Uterus (tissue), 4 donors: Measurements from ENCODE around the gene PACRG. TPM values are rescaled to one million over a fixed set of nuclear protein-coding genes. Genes with fewer than 3 reads are reported as not detected.

Experiments used
- DNase-seq, 2 donors: peaks; one replicate each; pipeline ENCODE4 v3.0.0-alpha.2; 2019 to 2020
- H3K27ac ChIP-seq, 2 donors: fragments of 200-600 bp; sonication (generic); 1 replicate in 1 of 2; 2 replicates in 1 of 2; pipeline ENCODE4 v1.5.1; 2016 to 2018
- H3K27me3 ChIP-seq, 2 donors: fragments of 200-600 bp; sonication (generic); one replicate each; pipeline ENCODE4 v1.5.1; 2018 to 2019; ENCODE audit warnings: control low read depth in 1 of 2
- H3K36me3 ChIP-seq, 2 donors: fragments of 200-600 bp; sonication (generic); one replicate each; pipeline ENCODE4 v1.5.1; 2019; ENCODE audit warnings: control low read depth in 1 of 2
- H3K4me1 ChIP-seq, 2 donors: fragments of 200-600 bp; sonication (generic); one replicate each; pipeline ENCODE4 v1.5.1; 2018 to 2019; ENCODE audit warnings: control low read depth in 1 of 2
- H3K4me3 ChIP-seq, 2 donors: fragments of 200-600 bp; sonication (generic); 1 replicate in 1 of 2; 2 replicates in 1 of 2; pipeline ENCODE4 v1.5.1; 2018 to 2019; ENCODE audit warnings: mild to moderate bottlenecking in 1 of 2
- H3K9me3 ChIP-seq, 2 donors: fragments of 200-600 bp; sonication (generic); one replicate each; pipeline ENCODE4 v1.5.1; 2019; ENCODE audit warnings: control low read depth in 1 of 2
- POLR2A ChIP-seq, 2 donors: fragments of 450-650 bp; IDR thresholded peaks; one replicate each; pipeline ENCODE4 v1.6.1; 2016; ENCODE audit warnings: antibody characterized with exemption in 2 of 2, mild to moderate bottlenecking in 1 of 2, moderate library complexity in 1 of 2
- intact Hi-C: fragments of 100-400 bp; cut with DNase I; formaldehyde crosslinking; loops from one replicate; pipeline ENCODE4 v1.15.1; 2023; ENCODE audit warnings: low total_unique reads
- total RNA-seq, 4 donors: library from RNA; depleted of rRNA in 3 of 4; stranded (reverse); fragments of >200 nt in 3 of 4; gene quantifications; one replicate each; pipeline versions ENCODE4 v1.1.0 to v1.2.4, GENCODE V29; 2014 to 2023
- TF ChIP-seq, protein P1 (sequence below), 4 experiments: fragments of 200-600 bp in 2 of 4; fragments of 450-650 bp in 2 of 4; sonication (generic) in 2 of 4; IDR thresholded peaks; one replicate each; pipeline ENCODE4 v1.5.1; 2016 to 2019; ENCODE audit warnings: antibody characterized with exemption in 4 of 4, mild to moderate bottlenecking in 2 of 4, moderate library complexity in 1 of 4
- donor health status: DM: yes; HTN: yes; CAD: no.

PACRG gene
- total RNA-seq, 4 donors from 2014 or later = 4.6 to 12.3 (median 7.5) TPM

DNA sequence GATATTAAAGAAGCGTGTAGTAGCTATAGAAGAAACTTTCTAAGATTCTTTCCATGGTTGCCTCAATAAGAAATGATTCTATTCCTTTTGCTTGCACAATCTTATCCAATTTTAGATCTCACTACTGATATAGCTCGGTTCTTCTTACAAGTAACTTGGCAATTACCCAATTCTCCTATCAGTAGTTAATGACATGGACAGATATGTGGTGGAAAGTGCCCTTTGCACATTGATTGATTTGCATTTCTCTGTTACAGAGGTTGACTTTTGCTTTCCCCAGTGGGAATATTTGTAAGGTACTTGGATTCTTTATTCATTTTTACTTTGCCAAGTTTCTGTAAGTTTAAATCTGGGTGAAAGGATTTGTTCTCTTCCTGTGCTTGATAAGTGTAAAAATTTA lies 593.0 kb downstream of the PACRG start:
- Histone ChIP-seq H3K4me1 (no peaks in the 10 kb centered on the region), H3K27me3 (no peaks in the 10 kb centered on the region), H3K4me3 (no peak overlapping the region), H3K36me3 (no peaks in the 10 kb centered on the region), H3K27ac (no peak overlapping the region), H3K9me3 (no peaks in the 10 kb centered on the region)
- no peak for DNase-seq
- no peak for TF ChIP-seq POLR2A (IDR thresholded peaks at IDR 0.05)
- intact Hi-C loops = no loop called here

DNA sequence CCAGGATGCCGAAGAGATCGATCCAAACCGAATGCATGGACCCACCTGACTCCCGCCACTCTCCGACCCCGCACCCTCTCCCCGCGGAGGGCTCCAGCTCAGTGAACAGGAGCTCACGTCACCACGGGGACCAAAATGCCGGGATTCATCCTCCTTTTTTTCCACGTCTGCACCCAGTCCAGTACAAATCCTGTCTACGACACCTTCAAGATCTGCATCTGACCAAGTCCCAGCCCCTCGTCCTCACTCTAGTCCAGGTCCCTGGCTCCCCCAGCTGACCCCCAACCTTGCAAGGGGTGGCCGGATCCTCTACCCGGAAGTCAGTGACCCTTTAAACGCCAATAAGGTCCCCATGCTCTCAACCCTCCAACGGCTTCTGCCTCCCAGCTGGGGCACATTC lies 593.9 kb downstream of the PACRG start:
- Histone ChIP-seq H3K27ac (no peak overlapping the region), H3K4me3 (no peak overlapping the region), H3K4me1 (no peaks in the 10 kb centered on the region), H3K27me3 (no peaks in the 10 kb centered on the region), H3K9me3 (no peaks in the 10 kb centered on the region), H3K36me3 (no peaks in the 10 kb centered on the region)
- DNase-seq = no peak
- no peak for TF ChIP-seq POLR2A (IDR thresholded peaks at IDR 0.05)
- TF ChIP-seq, protein P1, sequence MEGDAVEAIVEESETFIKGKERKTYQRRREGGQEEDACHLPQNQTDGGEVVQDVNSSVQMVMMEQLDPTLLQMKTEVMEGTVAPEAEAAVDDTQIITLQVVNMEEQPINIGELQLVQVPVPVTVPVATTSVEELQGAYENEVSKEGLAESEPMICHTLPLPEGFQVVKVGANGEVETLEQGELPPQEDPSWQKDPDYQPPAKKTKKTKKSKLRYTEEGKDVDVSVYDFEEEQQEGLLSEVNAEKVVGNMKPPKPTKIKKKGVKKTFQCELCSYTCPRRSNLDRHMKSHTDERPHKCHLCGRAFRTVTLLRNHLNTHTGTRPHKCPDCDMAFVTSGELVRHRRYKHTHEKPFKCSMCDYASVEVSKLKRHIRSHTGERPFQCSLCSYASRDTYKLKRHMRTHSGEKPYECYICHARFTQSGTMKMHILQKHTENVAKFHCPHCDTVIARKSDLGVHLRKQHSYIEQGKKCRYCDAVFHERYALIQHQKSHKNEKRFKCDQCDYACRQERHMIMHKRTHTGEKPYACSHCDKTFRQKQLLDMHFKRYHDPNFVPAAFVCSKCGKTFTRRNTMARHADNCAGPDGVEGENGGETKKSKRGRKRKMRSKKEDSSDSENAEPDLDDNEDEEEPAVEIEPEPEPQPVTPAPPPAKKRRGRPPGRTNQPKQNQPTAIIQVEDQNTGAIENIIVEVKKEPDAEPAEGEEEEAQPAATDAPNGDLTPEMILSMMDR (IDR thresholded peaks at IDR 0.05) = no peak
- intact Hi-C loops = no loop called here

DNA sequence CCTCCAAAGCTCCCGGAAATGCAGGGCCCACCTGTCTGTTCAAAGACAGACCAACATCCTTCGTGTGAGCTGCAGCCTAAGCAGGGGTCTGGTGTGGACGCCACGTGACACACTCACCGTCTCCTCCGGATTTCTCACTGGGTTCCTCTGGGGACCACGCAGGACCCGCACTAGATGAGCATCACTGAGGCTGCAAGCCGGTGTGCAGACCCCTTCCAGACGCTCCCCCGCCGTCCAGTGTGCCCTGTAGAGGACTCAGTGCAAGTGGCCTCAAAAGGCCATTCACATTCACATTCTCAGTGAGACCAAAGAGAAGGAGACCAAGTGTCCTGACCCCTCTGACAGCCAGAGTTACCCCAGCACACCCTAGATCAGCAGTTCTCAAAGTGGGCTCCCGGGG lies 595.5 kb downstream of the PACRG start:
- Histone ChIP-seq H3K4me1 (no peaks in the 10 kb centered on the region), H3K4me3 (no peak overlapping the region), H3K27me3 (no peaks in the 10 kb centered on the region), H3K9me3 (no peaks in the 10 kb centered on the region), H3K27ac (no peak overlapping the region), H3K36me3 (no peaks in the 10 kb centered on the region)
- TF ChIP-seq POLR2A (IDR thresholded peaks at IDR 0.05) = no peak
- TF ChIP-seq, protein P1 (IDR thresholded peaks at IDR 0.05) = no peak
- intact Hi-C loops = no loop called here
- DNase-seq = no peak

DNA sequence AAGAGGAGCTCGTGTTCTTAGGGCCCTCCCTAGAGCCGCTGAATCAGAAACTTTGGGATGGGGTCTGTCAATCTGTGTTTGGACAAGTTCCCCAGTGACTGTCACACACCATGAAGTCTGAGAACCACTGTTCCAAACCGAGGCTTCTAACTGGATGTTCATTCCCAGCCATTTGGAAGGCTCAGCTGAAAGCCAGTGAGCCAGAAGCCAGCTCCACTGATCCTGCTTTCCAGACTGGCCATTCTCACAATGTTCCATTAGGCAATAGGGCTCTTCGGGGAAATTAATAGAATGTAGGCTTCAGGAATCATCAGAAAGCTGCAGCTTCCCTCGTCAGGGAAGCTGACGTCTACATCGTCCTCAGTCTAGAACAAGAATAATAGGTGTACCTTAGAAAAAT lies 595.9 kb downstream of the PACRG start:
- intact Hi-C loops = no loop called here
- Histone ChIP-seq H3K9me3 (no peaks in the 10 kb centered on the region), H3K27ac (no peak overlapping the region), H3K4me1 (no peaks in the 10 kb centered on the region), H3K36me3 (no peaks in the 10 kb centered on the region), H3K4me3 (no peak overlapping the region), H3K27me3 (no peaks in the 10 kb centered on the region)
- TF ChIP-seq, protein P1 (IDR thresholded peaks at IDR 0.05) = no peak
- TF ChIP-seq POLR2A (IDR thresholded peaks at IDR 0.05) = no peak
- no peak for DNase-seq

DNA sequence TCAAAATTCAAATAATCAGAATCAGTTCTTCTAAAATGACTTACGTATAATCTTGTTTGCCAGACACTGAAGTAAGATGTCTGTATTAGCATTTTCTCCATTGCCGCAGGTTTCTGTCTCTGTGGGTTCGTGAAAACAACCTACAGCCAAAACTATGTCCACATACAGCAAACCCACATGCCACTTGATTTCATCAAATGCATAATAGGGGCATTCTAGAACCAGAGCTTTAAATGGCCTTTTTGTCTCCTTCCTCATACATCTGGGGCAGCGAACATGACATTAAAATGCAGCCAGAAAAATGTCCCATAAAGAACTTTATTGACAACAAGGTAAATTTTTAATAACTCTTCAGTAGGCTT lies 596.5 kb downstream of the PACRG start:
- H3K36me3 ChIP-seq = no peaks in the 10 kb centered on the region
- H3K4me3 ChIP-seq = no peak overlapping the region
- no peak overlapping the region for H3K27ac ChIP-seq
- intact Hi-C loops = no loop called here
- no peak for TF ChIP-seq POLR2A (IDR thresholded peaks at IDR 0.05)
- TF ChIP-seq, protein P1 (IDR thresholded peaks at IDR 0.05) = no peak
- no peaks in the 10 kb centered on the region for H3K9me3 ChIP-seq
- H3K4me1 ChIP-seq = no peaks in the 10 kb centered on the region
- DNase-seq = no peak
- H3K27me3 ChIP-seq = no peaks in the 10 kb centered on the region

DNA sequence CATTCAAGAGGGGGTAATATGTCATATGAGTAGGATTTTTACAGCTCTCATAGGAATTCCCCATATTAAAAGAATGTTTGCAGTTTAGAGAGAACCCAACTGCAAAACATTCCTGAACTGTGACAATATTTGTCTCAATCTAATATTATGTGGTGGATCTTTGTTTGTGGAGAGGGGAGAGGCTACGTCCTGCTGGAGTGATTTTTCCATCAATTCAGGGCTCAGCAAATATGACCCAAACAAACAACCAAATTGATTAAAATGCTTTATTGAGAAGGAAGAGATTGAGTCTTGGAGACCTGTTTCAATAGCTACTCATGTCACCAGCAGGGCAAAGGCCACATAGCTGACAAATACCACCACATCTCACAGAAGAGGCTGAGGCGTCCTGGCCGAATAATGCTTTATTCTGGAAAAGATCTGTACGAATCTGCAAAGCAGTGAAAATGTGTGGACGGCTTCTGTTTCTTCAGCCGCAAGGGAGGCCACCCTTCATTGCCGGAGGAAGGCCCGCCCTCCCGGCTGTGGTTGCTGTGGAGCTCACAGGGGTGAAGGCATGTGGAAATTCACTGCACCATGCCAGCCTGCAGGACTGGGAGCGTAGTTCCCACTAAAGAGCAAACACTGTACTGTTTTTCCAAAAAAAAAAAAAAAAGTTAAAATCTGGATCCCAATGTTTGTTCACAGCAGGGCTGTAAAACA lies 597.1 kb downstream of the PACRG start:
- intact Hi-C loops = no loop called here
- H3K27me3 ChIP-seq = no peaks in the 10 kb centered on the region
- no peaks in the 10 kb centered on the region for H3K36me3 ChIP-seq
- no peak for DNase-seq
- no peak overlapping the region for H3K4me3 ChIP-seq
- H3K4me1 ChIP-seq = no peaks in the 10 kb centered on the region
- H3K27ac ChIP-seq = no peak overlapping the region
- no peaks in the 10 kb centered on the region for H3K9me3 ChIP-seq
- TF ChIP-seq, protein P1 (IDR thresholded peaks at IDR 0.05) = no peak
- no peak for TF ChIP-seq POLR2A (IDR thresholded peaks at IDR 0.05)
